ACC112 (cell line): ENCODE data around the gene NOP9.
A peak's percentile ranks its signal among the peaks of the same experiment; 100 is the strongest.

Source experiments
- H2AFZ ChIP-seq: fragments of 200-600 bp; sonication (generic); one replicate; pipeline ENCODE4 v1.6.0; 2017; ENCODE audit warnings: antibody characterized with exemption, low read length; ENCODE audit not compliant: unreplicated experiment
- H3K27ac ChIP-seq: fragments of 200-600 bp; sonication (generic); 2 replicates; pipeline ENCODE4 v1.5.1; 2014; ENCODE audit warnings: low read depth, mild to moderate bottlenecking, antibody characterized with exemption, low read length, moderate library complexity
- H3K27me3 ChIP-seq: fragments of 200-600 bp; sonication (generic); 2 replicates; pipeline ENCODE4 v1.6.1; 2014; ENCODE audit warnings: mild to moderate bottlenecking, antibody characterized with exemption, low read length, moderate library complexity, mixed read lengths; ENCODE audit not compliant: insufficient read depth
- H3K36me3 ChIP-seq: fragments of 200-600 bp; sonication (generic); 2 replicates; pipeline ENCODE4 v1.6.1; 2016; ENCODE audit warnings: mild to moderate bottlenecking, antibody characterized with exemption, low read length, moderate library complexity, mixed read lengths; ENCODE audit not compliant: insufficient read depth
- H3K4me1 ChIP-seq: fragments of 200-600 bp; sonication (generic); one replicate; pipeline ENCODE4 v1.6.1; 2016; ENCODE audit warnings: low read length, mixed read lengths; ENCODE audit not compliant: insufficient read depth, unreplicated experiment, control insufficient read depth
- H3K4me3 ChIP-seq: fragments of 200-600 bp; sonication (generic); 2 replicates; pipeline ENCODE4 v1.5.1; 2014; ENCODE audit warnings: mild to moderate bottlenecking, low read depth, low read length
- H3K79me2 ChIP-seq: fragments of 200-600 bp; sonication (generic); one replicate; pipeline ENCODE4 v1.6.0; 2016; ENCODE audit warnings: low read length; ENCODE audit not compliant: control insufficient read depth, unreplicated experiment, insufficient read depth

NOP9 gene

GRCh38 chr14:24297190-24297964 lies 2.3 kb upstream of the NOP9 start:
- Histone ChIP-seq H2AFZ (no peak overlapping the region), H3K27ac (no peak overlapping the region), H3K79me2 (peaks cover 20% of the 10 kb centered on the region), H3K36me3 (0 out of 2 replicates have a peak, but pooled peaks cover 5% of the 10 kb centered on the region), H3K4me1 (peaks cover 25% of the 10 kb centered on the region), H3K4me3 (no peak overlapping the region), H3K27me3 (no peaks in the 10 kb centered on the region)

- peaks cover 20% of the 10 kb centered on the region for H3K79me2 ChIP-seq
- peak overlapping the region; percentile 9; the same call in 1 of the 2 replicates for H3K27ac ChIP-seq
- peak overlapping the region; percentile 92 for H3K4me3 ChIP-seq
- H3K4me1 ChIP-seq = peaks cover 25% of the 10 kb centered on the region
- 0 out of 2 replicates have a peak, but pooled peaks cover 5% of the 10 kb centered on the region for H3K36me3 ChIP-seq
- H2AFZ ChIP-seq = peak overlapping the region; percentile 91
- H3K27me3 ChIP-seq = no peaks in the 10 kb centered on the region
Measured at GRCh38 chr14:24298892-24299254, 777 bp upstream of the NOP9 start.

GRCh38 chr14:24300326-24300980 lies 803 bp downstream of the NOP9 start:
- no peaks in the 10 kb centered on the region for H3K27me3 ChIP-seq
- no peak overlapping the region for H2AFZ ChIP-seq
- H3K4me3 ChIP-seq = peak overlapping the region; percentile 92
- peaks cover 25% of the 10 kb centered on the region for H3K4me1 ChIP-seq
- H3K27ac ChIP-seq = no peak overlapping the region
- H3K79me2 ChIP-seq = peaks cover 20% of the 10 kb centered on the region
- peaks cover 10% of the 10 kb centered on the region; the same call in 1 of the 2 replicates for H3K36me3 ChIP-seq

- Histone ChIP-seq H2AFZ (no peak overlapping the region), H3K4me3 (no peak overlapping the region), H3K27ac (no peak overlapping the region), H3K27me3 (no peaks in the 10 kb centered on the region), H3K79me2 (peaks cover 20% of the 10 kb centered on the region), H3K36me3 (peaks cover 17% of the 10 kb centered on the region), H3K4me1 (peaks cover 12% of the 10 kb centered on the region)
Measured at GRCh38 chr14:24304019-24304387, 4.4 kb downstream of the NOP9 start.

GRCh38 chr14:24307156-24307574 lies 7.5 kb downstream of the NOP9 start:
- Histone ChIP-seq H3K36me3 (peaks cover 12% of the 10 kb centered on the region), H3K4me1 (peaks cover 27% of the 10 kb centered on the region), H3K4me3 (no peak overlapping the region), H2AFZ (no peak overlapping the region), H3K79me2 (no peaks in the 10 kb centered on the region), H3K27ac (no peak overlapping the region), H3K27me3 (no peaks in the 10 kb centered on the region)

- Histone ChIP-seq H3K27me3 (no peaks in the 10 kb centered on the region), H3K27ac (no peak within 1 kb of the TSS), H2AFZ (no peak within 1 kb of the TSS), H3K79me2 (no peaks in the 10 kb centered on the region), H3K36me3 (peaks cover 11% of the 10 kb centered on the region), H3K4me3 (no peak within 1 kb of the TSS), H3K4me1 (peaks cover 29% of the 10 kb centered on the region)
Measured at GRCh38 chr14:24307575-24308341, 8.1 kb downstream of the NOP9 start, which contains the start of gene CIDEB. Gene CIDEB, minus strand, starts transcription at chr14:24307977. Its CDS starts 119 bp downstream, at chr14:24307858.

GRCh38 chr14:24308342-24309124 lies 8.9 kb downstream of the NOP9 start:
- H3K4me1 ChIP-seq = peaks cover 29% of the 10 kb centered on the region
- no peaks in the 10 kb centered on the region for H3K27me3 ChIP-seq
- peaks cover 11% of the 10 kb centered on the region for H3K36me3 ChIP-seq
- no peak overlapping the region for H3K27ac ChIP-seq
- no peaks in the 10 kb centered on the region for H3K79me2 ChIP-seq
- H3K4me3 ChIP-seq = no peak overlapping the region
- no peak overlapping the region for H2AFZ ChIP-seq

GRCh38 chr14:24309538-24310264 lies 10.1 kb downstream of the NOP9 start, which contains the start of gene LTB4R2:
Gene LTB4R2, plus strand, starts transcription at chr14:24310140. Its CDS starts 525 bp downstream, at chr14:24310665.
- H3K4me3 ChIP-seq = peak within 1 kb of the TSS; percentile 70
- peaks cover 29% of the 10 kb centered on the region for H3K4me1 ChIP-seq
- H2AFZ ChIP-seq = no peak within 1 kb of the TSS
- H3K27ac ChIP-seq = no peak within 1 kb of the TSS
- H3K27me3 ChIP-seq = no peaks in the 10 kb centered on the region
- H3K79me2 ChIP-seq = no peaks in the 10 kb centered on the region
- peaks cover 7% of the 10 kb centered on the region for H3K36me3 ChIP-seq

GRCh38 chr14:24310265-24310645 lies 10.6 kb downstream of the NOP9 start:
- Histone ChIP-seq H2AFZ (no peak overlapping the region), H3K79me2 (no peaks in the 10 kb centered on the region), H3K27ac (no peak overlapping the region), H3K27me3 (no peaks in the 10 kb centered on the region), H3K4me1 (peaks cover 29% of the 10 kb centered on the region), H3K36me3 (peaks cover 7% of the 10 kb centered on the region), H3K4me3 (peak overlapping the region; percentile 70)
